Raji (cell line): ENCODE data around the gene TMEM184C.

Experiments
- POLR2A ChIP-seq: IDR thresholded peaks from 2 replicates; pipeline ENCODE4 v1.6.1; 2011; ENCODE audit warnings: low read depth, low read length, control low read depth; ENCODE audit not compliant: insufficient read depth

Gene TMEM184C

DNA sequence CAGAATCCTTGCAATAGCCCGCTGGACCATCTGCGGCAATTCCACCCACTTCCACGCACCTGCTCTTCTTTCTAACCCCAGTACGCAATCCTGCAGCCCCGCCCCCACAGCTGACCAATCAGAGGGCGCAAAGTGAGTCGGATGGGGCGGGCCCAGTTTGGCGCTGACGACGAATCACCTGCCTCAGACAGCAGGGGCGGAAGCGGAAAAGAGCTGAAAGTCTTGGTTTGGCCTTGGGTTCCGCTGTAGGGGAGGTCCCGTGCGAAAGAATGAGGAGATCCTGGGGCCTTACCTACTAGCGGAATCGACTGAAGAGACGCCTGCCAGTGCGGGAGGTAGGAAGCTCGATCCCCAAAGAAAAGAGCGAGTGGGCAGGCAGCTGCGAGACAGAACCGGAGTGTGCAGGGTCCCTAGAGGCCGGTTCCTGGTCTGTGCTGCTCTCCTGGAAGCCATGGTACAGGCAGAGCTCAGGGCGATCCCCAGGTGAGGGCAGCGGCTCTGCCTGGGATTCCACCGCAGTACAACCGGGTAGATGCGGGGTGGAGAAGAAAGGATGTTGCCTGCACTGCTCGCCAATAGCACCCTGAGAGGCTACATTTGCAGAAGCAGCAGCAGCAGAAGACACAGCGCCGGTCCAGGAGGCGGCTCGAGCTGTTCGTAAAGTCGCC lies at the start of gene TMEM184C:
TSS of gene TMEM184C (plus strand) at position 225 of the 668 bp plus-strand sequence. CDS start 560 bp downstream, outside the sequence.
- TF ChIP-seq POLR2A = peak; percentile 94

DNA sequence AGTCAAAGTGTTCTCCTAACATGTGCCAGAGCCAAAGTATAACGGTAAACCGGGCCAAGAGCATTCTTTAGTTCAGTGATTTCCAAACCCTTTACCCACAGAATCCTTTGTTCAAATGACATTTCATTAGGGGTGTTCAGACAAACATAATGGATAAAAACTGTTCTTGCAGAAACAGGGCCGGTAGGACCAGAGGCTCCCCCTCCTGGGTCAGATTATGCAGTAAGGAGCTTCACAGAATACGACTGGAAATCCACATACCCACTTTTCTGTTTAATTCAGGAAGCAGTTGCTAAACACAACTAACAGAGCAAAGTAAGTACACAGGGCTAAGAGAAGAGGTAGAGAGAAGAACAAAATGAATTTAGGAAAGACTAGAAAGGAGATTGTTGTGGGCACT lies 46.6 kb upstream of the TMEM184C start:
- no peak for TF ChIP-seq POLR2A

DNA sequence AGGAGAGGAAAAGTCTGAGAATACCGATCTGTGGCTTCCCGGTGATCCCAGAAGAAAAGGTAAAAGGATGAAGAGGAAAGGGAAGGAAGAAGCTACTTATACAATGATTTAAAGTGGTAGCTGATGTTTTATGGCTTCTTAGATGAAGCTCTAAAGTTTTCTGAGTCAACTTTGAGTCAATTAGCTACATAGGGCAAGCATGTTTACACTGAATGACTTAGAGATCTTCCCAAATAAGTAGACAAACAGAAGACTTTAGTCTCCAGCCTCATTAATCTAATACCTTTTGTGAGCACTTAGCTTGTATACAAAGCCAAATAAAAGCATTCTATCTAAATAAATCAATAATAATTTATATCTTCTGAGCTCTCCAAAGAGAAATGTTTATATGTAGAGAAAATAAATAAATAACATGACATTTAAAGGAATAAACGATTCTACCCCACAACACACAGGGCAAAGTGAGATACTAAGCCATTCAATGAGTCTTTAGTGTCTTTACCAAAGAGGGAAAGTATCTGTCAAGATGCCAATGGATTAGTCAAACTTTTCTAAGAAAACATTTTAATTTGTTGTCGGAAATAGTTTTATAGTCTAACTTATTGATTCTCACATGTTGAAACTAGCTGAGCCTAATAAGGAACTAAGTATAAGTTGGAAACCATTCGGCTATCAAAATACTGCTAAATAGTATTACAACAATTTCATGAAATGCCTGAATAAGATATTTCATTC lies 46.0 kb upstream of the TMEM184C start:
- no peak for TF ChIP-seq POLR2A

DNA sequence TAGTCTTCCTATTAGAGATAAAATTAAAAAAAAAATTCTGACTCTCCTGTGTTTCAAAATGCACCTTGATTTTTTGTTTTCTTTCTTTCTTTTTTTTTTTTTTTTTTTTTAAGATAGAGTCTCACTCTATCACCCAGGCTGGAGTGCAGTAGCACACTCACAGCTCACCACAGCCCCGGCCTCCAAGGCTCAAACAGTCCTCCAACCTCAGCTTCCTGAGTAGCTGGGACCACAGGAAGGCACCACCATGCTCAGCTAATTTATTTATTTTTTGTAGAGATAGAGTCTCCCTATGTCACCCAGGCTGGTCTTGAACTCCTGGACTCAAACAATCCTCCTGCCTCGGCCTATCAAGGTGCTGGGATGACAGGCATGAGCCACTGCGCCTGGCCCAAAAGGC lies 41.1 kb upstream of the TMEM184C start:
- no peak for TF ChIP-seq POLR2A

DNA sequence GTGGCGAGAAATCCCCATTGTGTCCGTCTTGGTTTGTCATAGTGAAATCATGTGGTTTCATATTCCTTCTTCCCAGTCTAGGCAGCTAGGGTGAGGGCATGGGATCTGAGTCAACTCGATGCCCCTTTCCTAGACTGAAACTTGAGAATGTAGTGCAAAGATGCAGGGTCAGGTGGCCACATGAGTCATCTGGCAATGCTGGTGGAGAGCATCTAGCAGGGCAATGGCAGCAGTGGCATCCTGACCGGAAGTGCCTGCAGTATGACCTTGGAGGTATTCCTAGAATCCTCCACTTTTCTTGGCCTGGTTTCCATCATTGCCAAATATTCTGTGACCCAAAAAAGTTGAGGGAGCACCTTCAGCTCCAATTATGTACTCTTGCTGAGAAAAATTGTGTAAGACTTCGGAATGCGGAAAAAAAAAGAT lies 39.1 kb upstream of the TMEM184C start:
- no peak for TF ChIP-seq POLR2A

DNA sequence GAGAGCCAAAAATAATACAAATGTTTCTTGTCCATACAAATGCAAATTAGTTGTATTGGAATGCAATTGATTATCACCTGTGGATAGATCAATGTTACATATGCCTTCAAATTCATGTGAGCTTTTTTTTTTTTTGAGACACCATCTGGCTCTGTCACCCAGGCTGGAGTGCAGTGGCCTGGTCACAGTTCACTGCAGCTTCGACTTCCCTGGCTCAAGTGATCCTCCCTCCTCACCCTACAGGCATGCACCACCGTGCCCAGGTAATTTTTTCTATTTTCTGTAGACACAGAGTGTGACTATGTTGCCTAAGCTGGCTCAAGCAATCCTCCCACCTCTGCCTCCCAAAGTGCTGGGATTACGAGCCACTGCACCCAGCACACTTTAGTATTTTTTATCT lies 38.6 kb upstream of the TMEM184C start:
- TF ChIP-seq POLR2A = no peak

DNA sequence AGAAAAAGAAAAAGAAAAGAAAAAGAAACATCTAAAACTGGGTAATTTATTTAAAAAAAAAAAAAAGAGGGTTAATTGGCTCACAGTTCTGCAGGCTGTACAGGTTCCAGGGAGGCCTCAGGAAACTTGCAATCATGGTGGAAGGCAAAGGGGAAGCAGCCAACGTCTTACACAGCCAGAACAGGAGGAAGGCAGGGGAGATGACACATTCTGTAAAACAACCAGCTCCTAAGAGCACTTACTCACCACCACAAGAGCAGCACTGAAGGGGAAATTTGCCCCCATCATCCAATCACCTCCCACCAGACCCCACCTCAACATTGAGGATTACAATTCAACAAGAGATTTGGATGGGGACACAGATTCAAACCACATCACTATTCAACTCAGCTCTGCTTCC lies 36.8 kb upstream of the TMEM184C start:
- no peak for TF ChIP-seq POLR2A

DNA sequence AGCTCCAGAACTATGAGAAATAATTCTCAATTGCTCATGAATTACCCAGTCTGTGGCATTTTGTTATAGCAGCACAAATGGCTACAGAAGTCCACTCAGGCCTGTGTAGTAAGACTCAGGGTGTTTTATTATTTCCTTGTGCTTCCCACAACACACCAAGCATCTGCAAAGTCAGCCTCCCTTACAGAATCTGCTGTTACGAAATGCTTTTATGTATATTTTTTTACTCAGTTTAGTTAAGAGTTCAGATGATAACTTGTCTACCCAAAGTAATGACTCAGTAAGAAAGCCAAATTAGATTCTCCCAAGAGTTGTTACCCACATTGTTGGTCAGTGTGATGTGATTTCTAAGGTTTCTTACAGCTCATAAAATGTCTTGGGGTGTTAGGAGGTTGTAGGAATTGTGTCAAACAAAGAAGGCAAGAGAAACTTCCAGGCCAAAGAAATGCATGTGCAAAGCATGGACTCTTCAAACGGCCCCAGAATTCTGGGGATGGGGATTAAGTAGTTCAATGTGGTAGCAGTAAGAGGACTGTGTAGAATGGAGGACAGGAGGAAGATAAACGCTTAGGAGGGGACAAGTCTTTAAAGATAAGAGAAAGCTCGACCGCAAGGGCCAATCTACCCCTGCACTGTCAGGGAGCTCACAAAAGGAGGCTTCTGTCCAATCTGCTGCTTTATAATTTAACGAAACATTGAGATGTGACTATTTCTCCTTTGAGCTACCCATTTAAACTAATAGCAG lies 35.4 kb upstream of the TMEM184C start:
- no peak for TF ChIP-seq POLR2A

DNA sequence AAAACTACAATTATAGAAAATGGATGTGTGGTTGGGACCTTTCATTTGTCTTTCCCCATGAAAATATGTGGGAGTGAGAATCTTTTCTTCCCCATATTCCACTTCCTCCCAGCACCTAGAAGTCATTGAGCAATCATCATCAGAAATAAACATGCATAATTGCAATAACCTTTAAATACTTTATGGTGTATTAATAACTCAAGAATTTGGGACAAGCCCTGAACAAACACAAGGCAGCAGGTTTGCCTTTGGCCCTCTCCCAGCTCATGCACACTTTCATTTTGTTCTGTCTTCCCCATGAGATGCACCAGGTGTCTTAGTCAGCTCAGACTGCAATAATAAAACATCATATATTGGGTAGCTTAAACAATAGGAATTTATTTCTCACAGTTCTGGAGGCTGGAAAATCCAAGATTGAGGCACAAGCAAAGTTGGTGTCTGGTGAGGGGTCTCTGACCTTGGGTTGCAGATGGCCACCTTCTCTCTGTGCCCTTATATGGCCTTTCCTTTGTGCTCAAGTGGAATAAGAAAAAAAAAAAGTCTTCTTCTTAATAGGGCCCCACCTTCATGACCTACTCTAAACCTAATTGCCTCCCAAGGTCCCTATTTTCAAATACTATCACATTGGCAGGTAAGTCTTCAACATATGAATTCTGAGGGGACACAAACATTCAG lies 34.7 kb upstream of the TMEM184C start:
- TF ChIP-seq POLR2A = no peak

DNA sequence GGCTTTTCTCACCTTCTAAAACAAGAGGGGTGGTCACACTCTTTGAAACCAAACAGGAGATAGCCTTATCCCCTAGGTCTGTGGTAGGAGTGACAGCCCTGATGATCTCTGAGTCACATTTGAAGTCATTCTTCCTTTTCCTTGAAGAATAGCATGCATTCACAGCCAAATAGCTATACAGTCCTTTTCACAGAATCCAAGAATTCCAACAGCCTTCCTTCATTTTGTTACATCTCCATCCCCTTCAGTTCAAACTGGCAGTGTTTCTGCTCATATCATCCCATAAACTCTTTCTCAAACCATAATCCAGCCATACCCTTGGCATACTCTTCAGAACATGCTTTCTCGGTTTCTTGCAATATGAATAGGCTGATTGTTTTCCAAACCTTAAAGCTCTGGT lies 33.3 kb upstream of the TMEM184C start:
- no peak for TF ChIP-seq POLR2A

DNA sequence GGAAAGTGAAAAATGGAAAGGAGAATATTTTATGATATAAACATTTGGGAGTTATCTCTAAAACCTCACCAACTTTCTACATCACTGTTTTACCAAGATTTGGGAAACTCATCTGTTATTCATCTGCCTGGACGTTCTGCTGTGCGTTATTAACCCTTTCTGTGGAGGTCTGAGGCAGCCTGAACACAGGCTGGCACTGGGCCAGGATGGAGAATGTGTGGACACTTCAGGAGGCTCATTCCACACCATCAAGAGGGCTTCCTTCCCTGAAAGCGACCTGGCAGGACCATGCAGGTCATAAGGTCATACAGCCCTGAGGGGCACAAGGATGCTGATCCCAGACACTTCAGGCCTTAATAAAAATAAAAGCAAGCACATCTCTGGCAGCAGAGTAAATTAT lies 31.2 kb upstream of the TMEM184C start:
- TF ChIP-seq POLR2A = no peak

DNA sequence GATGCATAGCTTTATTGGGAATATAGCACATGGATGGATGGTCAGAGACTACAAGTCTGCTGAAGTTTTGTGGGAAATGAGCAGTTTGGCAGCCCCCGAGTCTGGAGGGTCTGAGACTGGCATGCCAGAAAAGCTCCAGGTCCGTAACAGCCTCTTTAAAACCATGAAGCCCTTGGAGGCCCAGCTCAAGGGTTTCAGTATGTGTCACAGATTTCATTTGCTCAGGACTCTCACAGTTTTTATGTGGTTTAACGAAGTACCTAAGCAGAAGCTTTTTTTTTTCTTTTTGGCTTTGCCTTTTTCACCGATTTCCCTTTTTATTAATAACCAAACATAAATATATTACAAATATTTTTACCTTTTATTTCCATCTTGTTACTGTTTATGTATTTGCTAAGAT lies 30.6 kb upstream of the TMEM184C start:
- no peak for TF ChIP-seq POLR2A

DNA sequence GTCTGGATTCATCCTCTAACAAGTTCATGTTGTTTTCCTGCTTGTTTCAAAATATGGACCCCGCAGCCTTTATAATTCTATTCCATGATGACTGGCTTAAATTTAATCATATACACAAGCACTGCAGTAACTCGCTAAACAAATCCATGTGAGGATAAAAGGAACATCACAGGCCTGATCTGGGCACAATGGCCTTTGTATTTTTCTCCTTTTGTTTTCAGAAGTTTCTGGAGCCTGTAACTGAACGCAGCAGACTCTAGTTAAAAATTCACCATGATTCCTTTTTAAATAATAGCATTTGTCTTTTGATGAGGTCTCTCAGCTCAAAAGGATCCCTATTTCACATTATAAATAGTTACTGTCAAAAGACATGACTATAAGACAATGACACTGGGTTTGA lies 30.2 kb upstream of the TMEM184C start:
- no peak for TF ChIP-seq POLR2A

DNA sequence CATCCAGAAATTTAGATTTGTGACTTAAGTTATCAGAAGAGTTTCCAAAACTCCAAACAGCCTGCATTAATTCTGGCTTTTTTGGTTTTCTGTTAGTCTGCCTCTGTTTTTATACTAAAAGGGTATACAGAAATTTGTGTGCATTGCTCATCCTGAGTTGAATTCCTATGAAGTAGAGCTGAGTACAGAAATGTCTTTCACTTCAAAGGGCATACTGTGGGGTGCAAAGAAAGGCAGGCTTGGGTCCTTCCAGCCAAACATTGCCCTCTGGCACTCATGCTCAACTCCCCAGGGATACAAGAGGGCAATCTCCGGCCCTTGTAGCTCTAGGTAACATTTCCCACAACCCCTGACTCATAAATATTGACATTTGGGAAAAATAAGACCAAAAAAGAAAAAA lies 27.6 kb upstream of the TMEM184C start:
- TF ChIP-seq POLR2A = no peak

DNA sequence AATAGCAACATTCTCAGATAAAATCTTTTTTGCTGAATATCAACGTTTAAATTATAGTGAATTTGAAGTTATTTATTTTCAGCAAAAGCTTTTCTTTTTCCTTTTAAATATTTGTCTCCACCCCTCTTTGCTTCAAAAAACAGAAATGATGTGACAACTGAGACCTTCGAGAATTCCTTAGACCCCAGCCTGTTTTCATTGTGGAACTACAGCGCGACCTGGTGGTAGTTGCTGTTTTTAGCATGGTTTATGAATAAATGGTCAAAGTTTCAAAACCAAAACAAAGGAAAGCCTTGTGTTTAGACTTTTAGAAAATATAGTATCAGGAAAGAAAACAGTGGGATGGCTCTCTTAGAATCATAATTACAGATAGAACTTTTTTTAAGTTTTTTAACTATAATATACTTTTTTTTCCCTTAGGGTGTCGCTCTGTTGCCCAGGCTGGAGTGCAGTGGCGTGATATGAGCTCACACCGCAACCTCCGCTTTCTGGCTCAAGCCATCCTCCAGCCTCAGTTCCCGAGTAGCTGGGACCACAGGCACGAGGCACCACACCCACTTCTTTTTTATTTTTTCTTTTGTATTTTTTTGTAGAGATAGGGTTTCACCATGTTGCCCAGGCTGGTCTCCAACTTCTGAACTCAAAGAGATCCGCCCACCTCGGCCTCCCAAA lies 26.8 kb upstream of the TMEM184C start:
- TF ChIP-seq POLR2A = no peak
